HepG2 (cell line): ENCODE data around the gene HNRNPAB. TPM values are rescaled to one million over a fixed set of nuclear protein-coding genes. Genes with fewer than 3 reads are reported as not detected.

Experiments used
- MXI1 ChIP-seq: IDR thresholded peaks from 3 replicates; pipeline ENCODE4 v1.6.1; 2012; ENCODE audit warnings: low read depth, low read length, inconsistent platforms, borderline replicate concordance
- ZNF670 ChIP-seq: sonication (generic); formaldehyde crosslinking; IDR thresholded peaks from 2 replicates; pipeline ENCODE4 v1.8.0; 2022; ENCODE audit warnings: mild to moderate bottlenecking, missing genetic modification reagents, borderline replicate concordance
- ZSCAN21 ChIP-seq: sonication (generic); formaldehyde crosslinking; IDR thresholded peaks from 2 replicates; pipeline ENCODE4 v1.8.0; 2022; ENCODE audit warnings: mild to moderate bottlenecking, missing genetic modification reagents, moderate library complexity, borderline replicate concordance
- polyA plus RNA-seq, 8 experiments: library from polyadenylated mRNA; depleted of rRNA in 3 of 8; stranded (reverse) in 7 of 8; unstranded in 1 of 8; fragments of >200 nt; fragmentation: Illumina TruSeq in 4 of 8; extraction: Trizol in 4 of 8; gene quantifications; 2 replicates each; pipeline versions ENCODE4 v1.2.1 to v1.2.3, GENCODE V29; 2011 to 2016; ENCODE audit warnings: low read depth in 4 of 8, missing spikeins in 1 of 8, mixed read lengths in 1 of 8; ENCODE audit not compliant: insufficient read depth in 1 of 8
- total RNA-seq, 5 experiments: library from RNA; depleted of rRNA; stranded (reverse); fragments of >200 nt; fragmentation: Illumina TruSeq; extraction: Trizol; gene quantifications; 2 replicates each; pipeline ENCODE4 v1.2.3, GENCODE V29; 2016; ENCODE audit warnings: low read depth in 1 of 5
- TF ChIP-seq, protein P1 (sequence below): sonication (generic); formaldehyde crosslinking; IDR thresholded peaks from 2 replicates; pipeline ENCODE4 v1.5.0; 2020; ENCODE audit warnings: mild to moderate bottlenecking, missing genetic modification reagents, borderline replicate concordance
- TF ChIP-seq, protein P2 (sequence below): sonication (generic); formaldehyde crosslinking; IDR thresholded peaks from 2 replicates; pipeline ENCODE4 v1.4.0; 2020; ENCODE audit warnings: missing genetic modification reagents

HNRNPAB gene
- total and polyA plus RNA-seq, 2 of the 13 experiments (the other 11 are each of a cell fraction or from before 2014, with no cell fraction given) = 62.6 to 111 TPM

DNA sequence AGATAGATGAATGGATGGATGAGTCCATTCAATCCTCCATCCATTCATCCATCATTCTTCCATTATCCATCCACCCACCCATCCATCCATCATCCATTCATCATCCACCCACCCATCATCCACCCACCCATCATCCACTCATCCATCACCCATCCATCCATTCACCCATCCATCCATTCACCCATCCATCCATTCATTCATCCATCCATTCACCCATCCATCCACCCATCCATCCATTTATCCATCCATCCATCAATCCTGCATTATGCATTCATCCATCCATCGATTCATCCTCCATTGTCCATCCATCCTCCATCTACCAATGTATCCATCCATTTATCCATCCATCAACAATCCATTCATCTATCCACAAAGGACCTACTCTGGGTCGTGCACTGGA, 41.1 kb downstream of the HNRNPAB start (continued):
- TF ChIP-seq, protein P1, sequence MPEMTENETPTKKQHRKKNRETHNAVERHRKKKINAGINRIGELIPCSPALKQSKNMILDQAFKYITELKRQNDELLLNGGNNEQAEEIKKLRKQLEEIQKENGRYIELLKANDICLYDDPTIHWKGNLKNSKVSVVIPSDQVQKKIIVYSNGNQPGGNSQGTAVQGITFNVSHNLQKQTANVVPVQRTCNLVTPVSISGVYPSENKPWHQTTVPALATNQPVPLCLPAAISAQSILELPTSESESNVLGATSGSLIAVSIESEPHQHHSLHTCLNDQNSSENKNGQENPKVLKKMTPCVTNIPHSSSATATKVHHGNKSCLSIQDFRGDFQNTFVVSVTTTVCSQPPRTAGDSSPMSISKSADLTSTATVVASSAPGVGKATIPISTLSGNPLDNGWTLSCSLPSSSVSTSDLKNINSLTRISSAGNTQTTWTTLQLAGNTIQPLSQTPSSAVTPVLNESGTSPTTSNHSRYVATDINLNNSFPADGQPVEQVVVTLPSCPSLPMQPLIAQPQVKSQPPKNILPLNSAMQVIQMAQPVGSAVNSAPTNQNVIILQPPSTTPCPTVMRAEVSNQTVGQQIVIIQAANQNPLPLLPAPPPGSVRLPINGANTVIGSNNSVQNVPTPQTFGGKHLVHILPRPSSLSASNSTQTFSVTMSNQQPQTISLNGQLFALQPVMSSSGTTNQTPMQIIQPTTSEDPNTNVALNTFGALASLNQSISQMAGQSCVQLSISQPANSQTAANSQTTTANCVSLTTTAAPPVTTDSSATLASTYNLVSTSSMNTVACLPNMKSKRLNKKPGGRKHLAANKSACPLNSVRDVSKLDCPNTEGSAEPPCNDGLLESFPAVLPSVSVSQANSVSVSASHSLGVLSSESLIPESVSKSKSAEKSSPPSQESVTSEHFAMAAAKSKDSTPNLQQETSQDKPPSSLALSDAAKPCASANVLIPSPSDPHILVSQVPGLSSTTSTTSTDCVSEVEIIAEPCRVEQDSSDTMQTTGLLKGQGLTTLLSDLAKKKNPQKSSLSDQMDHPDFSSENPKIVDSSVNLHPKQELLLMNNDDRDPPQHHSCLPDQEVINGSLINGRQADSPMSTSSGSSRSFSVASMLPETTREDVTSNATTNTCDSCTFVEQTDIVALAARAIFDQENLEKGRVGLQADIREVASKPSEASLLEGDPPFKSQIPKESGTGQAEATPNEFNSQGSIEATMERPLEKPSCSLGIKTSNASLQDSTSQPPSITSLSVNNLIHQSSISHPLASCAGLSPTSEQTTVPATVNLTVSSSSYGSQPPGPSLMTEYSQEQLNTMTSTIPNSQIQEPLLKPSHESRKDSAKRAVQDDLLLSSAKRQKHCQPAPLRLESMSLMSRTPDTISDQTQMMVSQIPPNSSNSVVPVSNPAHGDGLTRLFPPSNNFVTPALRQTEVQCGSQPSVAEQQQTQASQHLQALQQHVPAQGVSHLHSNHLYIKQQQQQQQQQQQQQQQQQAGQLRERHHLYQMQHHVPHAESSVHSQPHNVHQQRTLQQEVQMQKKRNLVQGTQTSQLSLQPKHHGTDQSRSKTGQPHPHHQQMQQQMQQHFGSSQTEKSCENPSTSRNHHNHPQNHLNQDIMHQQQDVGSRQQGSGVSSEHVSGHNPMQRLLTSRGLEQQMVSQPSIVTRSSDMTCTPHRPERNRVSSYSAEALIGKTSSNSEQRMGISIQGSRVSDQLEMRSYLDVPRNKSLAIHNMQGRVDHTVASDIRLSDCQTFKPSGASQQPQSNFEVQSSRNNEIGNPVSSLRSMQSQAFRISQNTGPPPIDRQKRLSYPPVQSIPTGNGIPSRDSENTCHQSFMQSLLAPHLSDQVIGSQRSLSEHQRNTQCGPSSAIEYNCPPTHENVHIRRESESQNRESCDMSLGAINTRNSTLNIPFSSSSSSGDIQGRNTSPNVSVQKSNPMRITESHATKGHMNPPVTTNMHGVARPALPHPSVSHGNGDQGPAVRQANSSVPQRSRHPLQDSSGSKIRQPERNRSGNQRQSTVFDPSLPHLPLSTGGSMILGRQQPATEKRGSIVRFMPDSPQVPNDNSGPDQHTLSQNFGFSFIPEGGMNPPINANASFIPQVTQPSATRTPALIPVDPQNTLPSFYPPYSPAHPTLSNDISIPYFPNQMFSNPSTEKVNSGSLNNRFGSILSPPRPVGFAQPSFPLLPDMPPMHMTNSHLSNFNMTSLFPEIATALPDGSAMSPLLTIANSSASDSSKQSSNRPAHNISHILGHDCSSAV (CRISPR knock-in tag) = no peak
- TF ChIP-seq MXI1 = no peak
- TF ChIP-seq, protein P2, sequence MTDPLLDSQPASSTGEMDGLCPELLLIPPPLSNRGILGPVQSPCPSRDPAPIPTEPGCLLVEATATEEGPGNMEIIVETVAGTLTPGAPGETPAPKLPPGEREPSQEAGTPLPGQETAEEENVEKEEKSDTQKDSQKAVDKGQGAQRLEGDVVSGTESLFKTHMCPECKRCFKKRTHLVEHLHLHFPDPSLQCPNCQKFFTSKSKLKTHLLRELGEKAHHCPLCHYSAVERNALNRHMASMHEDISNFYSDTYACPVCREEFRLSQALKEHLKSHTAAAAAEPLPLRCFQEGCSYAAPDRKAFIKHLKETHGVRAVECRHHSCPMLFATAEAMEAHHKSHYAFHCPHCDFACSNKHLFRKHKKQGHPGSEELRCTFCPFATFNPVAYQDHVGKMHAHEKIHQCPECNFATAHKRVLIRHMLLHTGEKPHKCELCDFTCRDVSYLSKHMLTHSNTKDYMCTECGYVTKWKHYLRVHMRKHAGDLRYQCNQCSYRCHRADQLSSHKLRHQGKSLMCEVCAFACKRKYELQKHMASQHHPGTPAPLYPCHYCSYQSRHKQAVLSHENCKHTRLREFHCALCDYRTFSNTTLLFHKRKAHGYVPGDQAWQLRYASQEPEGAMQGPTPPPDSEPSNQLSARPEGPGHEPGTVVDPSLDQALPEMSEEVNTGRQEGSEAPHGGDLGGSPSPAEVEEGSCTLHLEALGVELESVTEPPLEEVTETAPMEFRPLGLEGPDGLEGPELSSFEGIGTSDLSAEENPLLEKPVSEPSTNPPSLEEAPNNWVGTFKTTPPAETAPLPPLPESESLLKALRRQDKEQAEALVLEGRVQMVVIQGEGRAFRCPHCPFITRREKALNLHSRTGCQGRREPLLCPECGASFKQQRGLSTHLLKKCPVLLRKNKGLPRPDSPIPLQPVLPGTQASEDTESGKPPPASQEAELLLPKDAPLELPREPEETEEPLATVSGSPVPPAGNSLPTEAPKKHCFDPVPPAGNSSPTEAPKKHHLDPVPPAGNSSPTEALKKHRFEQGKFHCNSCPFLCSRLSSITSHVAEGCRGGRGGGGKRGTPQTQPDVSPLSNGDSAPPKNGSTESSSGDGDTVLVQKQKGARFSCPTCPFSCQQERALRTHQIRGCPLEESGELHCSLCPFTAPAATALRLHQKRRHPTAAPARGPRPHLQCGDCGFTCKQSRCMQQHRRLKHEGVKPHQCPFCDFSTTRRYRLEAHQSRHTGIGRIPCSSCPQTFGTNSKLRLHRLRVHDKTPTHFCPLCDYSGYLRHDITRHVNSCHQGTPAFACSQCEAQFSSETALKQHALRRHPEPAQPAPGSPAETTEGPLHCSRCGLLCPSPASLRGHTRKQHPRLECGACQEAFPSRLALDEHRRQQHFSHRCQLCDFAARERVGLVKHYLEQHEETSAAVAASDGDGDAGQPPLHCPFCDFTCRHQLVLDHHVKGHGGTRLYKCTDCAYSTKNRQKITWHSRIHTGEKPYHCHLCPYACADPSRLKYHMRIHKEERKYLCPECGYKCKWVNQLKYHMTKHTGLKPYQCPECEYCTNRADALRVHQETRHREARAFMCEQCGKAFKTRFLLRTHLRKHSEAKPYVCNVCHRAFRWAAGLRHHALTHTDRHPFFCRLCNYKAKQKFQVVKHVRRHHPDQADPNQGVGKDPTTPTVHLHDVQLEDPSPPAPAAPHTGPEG (CRISPR knock-in tag) = no peak
- TF ChIP-seq ZSCAN21 = no peak
- no peak for TF ChIP-seq ZNF670
- TF ChIP-seq, all 625 proteins: peak for 0
